ENCODE data around the gene ELL. TPM values are rescaled to one million over a fixed set of nuclear protein-coding genes. Genes with fewer than 3 reads are reported as not detected.

The ELL gene
- total and polyA plus RNA-seq, 9 of the 15 experiments (the other 6 are each of a cell fraction or from before 2014, with no cell fraction given): 0.24 to 22.5 (median 4.1) TPM

DNA sequence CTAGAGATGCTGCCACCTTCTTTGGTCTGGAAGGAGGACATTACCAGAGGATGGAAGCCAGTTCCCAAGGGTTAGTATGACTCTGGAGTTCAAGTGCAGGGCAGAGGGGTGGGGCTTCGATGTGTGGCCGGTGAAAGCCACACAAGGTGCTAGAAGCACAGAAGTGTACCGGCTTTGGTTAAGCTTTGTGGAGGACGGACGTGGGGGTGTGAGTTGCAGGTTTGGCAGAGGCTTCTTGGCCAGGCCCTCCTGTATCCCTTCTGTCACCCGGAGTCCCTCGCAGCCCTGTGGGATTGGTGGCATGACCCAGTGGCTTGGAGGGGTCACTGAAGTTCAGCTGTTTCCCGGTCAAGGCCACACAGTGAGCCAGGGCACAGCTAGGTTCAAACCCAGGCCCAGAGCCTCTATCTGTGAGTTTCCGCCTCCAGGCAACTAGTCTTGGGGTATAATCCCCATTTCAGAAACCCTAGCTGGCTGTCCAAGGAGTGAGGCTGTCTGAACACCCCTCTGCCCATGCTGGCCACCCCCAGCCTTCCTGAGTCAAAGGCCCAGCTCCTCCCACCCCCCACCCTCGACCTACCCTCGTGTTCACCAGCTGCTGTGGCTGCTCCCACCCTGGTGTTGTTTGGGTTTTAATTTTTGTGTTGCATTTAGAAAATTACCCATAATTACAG, 107.2 kb downstream of the ELL start (continued):
- TF ChIP-seq, protein P1, sequence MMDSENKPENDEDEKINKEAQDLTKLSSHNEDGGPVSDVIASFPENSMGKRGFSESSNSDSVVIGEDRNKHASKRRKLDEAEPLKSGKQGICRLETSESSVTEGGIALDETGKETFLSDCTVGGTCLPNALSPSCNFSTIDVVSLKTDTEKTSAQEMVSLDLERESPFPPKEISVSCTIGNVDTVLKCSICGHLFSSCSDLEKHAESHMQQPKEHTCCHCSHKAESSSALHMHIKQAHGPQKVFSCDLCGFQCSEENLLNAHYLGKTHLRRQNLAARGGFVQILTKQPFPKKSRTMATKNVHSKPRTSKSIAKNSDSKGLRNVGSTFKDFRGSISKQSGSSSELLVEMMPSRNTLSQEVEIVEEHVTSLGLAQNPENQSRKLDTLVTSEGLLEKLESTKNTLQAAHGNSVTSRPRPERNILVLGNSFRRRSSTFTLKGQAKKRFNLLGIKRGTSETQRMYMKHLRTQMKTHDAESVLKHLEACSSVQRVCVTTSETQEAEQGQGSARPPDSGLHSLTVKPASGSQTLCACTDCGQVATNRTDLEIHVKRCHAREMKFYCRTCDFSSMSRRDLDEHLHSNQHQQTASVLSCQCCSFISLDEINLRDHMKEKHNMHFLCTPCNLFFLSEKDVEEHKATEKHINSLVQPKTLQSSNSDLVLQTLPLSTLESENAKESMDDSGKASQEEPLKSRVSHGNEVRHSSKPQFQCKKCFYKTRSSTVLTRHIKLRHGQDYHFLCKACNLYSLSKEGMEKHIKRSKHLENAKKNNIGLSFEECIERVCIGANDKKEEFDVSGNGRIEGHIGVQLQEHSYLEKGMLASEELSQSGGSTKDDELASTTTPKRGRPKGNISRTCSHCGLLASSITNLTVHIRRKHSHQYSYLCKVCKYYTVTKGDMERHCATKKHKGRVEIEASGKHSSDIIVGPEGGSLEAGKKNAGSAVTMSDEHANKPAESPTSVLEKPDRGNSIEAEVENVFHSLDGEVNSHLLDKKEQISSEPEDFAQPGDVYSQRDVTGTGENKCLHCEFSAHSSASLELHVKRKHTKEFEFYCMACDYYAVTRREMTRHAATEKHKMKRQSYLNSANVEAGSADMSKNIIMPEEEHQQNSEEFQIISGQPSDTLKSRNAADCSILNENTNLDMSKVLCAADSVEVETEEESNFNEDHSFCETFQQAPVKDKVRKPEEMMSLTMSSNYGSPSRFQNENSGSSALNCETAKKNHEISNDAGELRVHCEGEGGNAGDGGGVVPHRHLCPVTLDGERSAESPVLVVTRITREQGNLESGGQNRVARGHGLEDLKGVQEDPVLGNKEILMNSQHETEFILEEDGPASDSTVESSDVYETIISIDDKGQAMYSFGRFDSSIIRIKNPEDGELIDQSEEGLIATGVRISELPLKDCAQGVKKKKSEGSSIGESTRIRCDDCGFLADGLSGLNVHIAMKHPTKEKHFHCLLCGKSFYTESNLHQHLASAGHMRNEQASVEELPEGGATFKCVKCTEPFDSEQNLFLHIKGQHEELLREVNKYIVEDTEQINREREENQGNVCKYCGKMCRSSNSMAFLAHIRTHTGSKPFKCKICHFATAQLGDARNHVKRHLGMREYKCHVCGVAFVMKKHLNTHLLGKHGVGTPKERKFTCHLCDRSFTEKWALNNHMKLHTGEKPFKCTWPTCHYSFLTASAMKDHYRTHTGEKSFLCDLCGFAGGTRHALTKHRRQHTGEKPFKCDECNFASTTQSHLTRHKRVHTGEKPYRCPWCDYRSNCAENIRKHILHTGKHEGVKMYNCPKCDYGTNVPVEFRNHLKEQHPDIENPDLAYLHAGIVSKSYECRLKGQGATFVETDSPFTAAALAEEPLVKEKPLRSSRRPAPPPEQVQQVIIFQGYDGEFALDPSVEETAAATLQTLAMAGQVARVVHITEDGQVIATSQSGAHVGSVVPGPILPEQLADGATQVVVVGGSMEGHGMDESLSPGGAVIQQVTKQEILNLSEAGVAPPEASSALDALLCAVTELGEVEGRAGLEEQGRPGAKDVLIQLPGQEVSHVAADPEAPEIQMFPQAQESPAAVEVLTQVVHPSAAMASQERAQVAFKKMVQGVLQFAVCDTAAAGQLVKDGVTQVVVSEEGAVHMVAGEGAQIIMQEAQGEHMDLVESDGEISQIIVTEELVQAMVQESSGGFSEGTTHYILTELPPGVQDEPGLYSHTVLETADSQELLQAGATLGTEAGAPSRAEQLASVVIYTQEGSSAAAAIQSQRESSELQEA (IDR thresholded peaks at IDR 0.05; ENCODE audit: low read depth): no peak
- TF ChIP-seq HDAC2 (IDR thresholded peaks at IDR 0.05) (no peak), HNRNPLL (IDR thresholded peaks at IDR 0.05; ENCODE audit: low read depth, low read length, poor library complexity, severe bottlenecking) (no peak), ZNF274 (IDR thresholded peaks at IDR 0.05; ENCODE audit: borderline replicate concordance, low read depth, low read length) (no peak), GABPA (tag; conservative IDR thresholded peaks at IDR 0.05; ENCODE audit: low read depth) (no peak), SRF (CRISPR knock-in tag; IDR thresholded peaks at IDR 0.05) (peak in 1 of 2 experiments; percentile 26; a peak in 1 of 4 replicates), NFE2L1 (tag; IDR thresholded peaks at IDR 0.05; ENCODE audit: borderline replicate concordance, low read depth) (no peak)
- TF ChIP-seq, protein P2, sequence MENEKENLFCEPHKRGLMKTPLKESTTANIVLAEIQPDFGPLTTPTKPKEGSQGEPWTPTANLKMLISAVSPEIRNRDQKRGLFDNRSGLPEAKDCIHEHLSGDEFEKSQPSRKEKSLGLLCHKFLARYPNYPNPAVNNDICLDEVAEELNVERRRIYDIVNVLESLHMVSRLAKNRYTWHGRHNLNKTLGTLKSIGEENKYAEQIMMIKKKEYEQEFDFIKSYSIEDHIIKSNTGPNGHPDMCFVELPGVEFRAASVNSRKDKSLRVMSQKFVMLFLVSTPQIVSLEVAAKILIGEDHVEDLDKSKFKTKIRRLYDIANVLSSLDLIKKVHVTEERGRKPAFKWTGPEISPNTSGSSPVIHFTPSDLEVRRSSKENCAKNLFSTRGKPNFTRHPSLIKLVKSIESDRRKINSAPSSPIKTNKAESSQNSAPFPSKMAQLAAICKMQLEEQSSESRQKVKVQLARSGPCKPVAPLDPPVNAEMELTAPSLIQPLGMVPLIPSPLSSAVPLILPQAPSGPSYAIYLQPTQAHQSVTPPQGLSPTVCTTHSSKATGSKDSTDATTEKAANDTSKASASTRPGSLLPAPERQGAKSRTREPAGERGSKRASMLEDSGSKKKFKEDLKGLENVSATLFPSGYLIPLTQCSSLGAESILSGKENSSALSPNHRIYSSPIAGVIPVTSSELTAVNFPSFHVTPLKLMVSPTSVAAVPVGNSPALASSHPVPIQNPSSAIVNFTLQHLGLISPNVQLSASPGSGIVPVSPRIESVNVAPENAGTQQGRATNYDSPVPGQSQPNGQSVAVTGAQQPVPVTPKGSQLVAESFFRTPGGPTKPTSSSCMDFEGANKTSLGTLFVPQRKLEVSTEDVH (IDR thresholded peaks at IDR 0.05; ENCODE audit: low read depth, partially characterized antibody): no peak
